Measurements from ENCODE around the gene OSER1.

- TF ChIP-seq CHD7 (IDR thresholded peaks at IDR 0.05; ENCODE audit: low read depth, low read length): no peak
- TF ChIP-seq, protein P1, sequence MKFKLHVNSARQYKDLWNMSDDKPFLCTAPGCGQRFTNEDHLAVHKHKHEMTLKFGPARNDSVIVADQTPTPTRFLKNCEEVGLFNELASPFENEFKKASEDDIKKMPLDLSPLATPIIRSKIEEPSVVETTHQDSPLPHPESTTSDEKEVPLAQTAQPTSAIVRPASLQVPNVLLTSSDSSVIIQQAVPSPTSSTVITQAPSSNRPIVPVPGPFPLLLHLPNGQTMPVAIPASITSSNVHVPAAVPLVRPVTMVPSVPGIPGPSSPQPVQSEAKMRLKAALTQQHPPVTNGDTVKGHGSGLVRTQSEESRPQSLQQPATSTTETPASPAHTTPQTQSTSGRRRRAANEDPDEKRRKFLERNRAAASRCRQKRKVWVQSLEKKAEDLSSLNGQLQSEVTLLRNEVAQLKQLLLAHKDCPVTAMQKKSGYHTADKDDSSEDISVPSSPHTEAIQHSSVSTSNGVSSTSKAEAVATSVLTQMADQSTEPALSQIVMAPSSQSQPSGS (CRISPR knock-in tag; IDR thresholded peaks at IDR 0.05): no peak
- TF ChIP-seq FIP1L1 (IDR thresholded peaks at IDR 0.05; ENCODE audit: low read depth, low read length, poor library complexity, severe bottlenecking): no peak
- TF ChIP-seq ZNF75A (CRISPR knock-in tag; IDR thresholded peaks at IDR 0.05): no peak
- TF ChIP-seq RNF2 (IDR thresholded peaks at IDR 0.05): no peak
- TF ChIP-seq ZBTB1 (CRISPR knock-in tag; IDR thresholded peaks at IDR 0.05; ENCODE audit: borderline replicate concordance, low read depth): no peak
- no peak for TF ChIP-seq KLF6 (CRISPR knock-in tag; IDR thresholded peaks at IDR 0.05; ENCODE audit: borderline replicate concordance)
- TF ChIP-seq SMAD1 (IDR thresholded peaks at IDR 0.05; ENCODE audit: low read depth, low read length, partially characterized antibody): no peak
Measured at GRCh38 chr20:44219791-44220190, 9.2 kb upstream of the OSER1 start.
